ENCODE results near the gene CDH4.

CDH4 gene

GRCh38 chr20:61521687-61522420 is 269.8 kb downstream of the CDH4 start:
- DNase-seq: no peak

DNA sequence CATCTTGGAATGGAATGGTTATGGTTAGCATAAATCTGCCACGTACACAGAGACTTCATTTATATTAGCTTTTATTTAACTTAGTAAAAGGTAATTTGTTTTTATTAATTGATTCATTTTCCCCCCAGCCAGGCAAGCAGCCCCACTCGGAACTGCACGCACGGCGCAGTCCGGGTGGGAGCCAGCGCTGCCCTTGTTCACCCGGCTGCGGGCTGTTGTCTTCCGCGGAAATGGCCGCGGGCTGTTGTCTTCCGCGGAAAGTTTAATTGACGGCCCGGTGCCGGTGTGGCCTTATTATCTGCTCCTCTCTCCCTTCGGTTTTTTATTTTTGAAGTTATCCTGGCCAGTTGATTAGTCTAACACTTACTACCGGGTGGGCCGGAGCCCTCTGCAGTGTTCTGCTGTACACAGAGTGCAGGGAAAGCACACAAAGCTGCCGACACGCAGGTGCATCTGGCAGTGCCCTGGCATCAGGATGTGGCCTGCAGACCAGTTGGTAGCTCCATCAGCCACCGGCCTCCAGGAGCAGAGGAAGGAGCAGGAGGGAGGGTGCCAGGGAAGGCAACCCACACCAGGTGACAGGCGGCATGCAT is 270.5 kb downstream of the CDH4 start:
- DNase-seq: no peak

DNA sequence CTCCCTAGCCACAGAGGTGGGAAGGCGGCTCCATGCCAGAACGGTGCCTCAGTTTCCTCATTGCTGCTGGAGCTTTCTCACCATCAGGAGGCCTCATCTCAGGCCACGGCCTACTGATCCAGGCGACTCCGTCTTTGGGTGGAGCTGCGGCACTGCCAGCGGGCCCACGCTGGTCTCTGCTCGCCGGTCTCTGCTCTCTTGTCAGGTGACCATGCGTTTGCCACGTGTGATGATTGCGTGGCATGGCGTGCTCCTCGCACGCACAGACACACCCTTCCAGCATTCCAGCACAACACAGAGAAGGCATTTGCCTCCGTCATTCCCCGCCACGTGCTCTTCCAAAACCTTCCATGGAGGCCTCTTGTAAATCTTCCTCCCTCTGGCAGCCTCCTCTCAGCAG is 271.1 kb downstream of the CDH4 start:
- no peak for DNase-seq

DNA sequence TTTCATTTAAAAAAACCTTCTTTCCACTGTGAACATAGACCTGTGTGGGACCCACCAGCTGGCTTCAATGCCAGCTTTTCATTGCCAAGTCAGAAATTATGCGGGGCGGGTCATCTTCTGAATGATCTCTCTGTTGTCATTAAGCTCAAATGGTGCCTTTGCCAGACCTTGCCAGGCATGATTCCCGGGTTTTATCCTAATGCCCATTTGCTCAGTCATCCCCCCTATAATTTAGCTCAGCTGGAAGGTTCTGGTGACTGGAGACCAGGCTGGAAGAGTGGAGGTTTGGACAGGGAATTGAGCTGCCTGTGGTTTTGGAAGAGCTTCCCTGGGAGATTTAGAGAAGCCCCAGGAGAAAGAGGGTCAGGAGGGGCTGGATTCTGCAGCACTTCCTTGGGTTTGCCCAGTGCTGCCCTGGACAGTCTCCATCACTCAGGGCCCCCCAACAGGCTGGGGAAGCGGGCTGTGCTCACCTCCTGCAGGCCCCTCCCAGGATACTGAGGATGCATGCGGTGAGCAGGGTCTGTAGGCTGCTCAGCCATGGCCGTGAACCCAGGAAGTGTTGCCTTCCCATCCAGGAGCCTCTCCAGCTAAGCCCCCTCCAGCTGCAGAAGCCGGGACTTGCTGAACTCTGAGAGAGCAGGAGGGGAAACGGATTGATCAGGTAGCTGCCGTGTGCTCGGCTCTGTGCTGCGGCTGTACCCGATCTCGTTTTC is 273.0 kb downstream of the CDH4 start:
- DNase-seq: no peak

- no peak for DNase-seq
These were observed 273.8 kb downstream of the CDH4 start for GRCh38 chr20:61525781-61526431.

DNA sequence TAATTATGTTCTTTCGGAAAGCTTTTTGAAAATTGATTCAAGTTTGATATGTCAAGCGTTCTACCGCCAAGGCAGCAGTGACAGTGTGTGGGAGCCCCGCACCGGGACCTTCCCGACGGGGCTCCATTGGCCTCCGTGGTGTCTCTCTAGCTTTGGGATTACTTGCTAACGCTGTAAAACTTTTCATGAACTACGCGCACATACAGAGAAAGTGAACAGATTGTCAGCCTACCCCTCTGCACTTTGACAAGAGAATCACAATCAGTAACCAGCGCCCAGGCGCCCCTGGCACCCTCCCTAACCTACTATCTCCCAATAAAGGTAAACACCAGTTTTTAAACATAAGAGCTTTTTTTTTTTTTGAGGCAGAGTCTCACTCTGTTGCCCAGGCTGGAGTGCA is 274.8 kb downstream of the CDH4 start:
- no peak for DNase-seq

DNA sequence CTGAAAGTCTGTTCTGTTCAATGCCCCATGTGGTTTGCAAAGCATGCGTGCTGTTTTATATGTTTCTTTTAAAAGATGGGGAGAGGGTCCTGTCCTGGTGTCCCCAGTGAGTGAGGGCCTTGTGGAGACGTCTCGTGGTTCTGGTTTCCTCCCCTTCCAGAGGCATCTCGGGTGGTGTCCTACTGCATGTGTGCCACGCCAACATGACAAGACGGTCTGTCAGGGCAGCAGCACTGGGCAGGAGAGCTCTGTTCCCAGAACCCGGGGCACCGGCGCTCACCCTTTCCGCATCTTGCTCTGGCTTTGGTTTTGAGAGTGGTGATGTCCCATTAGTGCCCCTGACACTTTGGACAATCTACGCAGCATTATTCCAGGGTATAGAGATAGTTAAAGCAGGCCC is 275.6 kb downstream of the CDH4 start:
- DNase-seq: no peak

GRCh38 chr20:61528591-61528990 is 276.5 kb downstream of the CDH4 start:
- DNase-seq: no peak

DNA sequence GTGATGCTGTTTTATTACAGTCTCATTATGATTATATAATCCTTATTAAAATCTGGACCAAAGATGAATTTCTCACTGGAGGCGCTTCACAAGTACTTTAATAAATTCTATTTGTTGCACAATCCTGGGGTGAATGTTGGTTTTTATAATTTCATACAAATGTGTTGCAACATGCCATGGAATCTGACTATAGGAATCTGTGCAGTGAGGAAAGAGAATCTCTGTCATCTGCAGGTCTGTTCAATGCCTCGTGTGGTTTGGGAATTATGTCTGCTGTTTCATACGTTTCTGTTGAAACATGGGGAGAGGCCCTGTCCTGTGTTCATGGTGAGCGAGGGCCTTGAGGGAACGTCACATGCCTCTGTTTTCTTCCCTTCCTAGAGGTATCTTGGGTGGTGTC is 277.3 kb downstream of the CDH4 start:
- DNase-seq: no peak

- no peak for DNase-seq
These were observed 279.7 kb downstream of the CDH4 start for GRCh38 chr20:61531553-61532345.

DNA sequence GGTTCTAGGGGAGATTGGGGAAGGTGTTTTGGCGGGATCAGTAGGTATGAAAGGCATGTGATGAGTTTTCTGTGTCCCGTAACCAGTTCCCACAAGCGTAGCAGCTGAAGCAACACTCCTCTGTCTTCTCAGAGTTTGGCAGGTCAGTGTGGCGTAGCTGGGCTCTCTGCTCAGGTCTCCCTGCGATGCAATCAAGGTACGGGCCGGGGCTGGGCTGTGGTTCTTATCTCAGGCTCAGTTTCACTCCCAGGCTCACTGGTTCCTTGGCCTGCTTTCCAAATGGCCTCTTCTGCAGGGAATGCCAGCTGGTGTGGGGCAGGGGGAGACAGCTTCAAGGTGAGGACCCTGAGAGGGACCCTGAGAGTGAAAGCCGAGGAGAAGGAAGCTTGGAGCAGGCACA is 280.7 kb downstream of the CDH4 start:
- DNase-seq: no peak

- no peak for DNase-seq
These were observed 281.2 kb downstream of the CDH4 start for GRCh38 chr20:61533231-61533631.

- DNase-seq: no peak
These were observed 282.3 kb downstream of the CDH4 start for GRCh38 chr20:61534346-61534745.

DNA sequence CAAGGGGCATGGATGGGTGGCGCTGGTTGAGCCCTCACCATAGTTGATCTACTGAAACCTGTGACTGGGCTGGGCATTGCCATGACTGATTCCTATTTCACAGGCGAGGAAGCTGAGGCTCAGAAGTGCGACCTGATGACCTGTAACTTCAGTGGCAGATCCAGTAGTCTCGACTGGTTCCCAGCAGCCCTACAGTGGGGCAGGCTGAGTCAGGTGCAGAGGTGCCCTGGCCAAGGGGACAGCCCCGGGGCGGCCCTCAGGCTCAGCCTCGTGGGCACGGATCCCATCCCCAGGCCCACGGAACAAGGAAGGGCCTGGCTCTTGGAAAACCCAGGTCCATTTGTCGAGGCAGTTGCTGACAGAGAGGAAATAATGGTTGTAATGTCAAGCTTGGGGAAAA is 283.0 kb downstream of the CDH4 start:
- no peak for DNase-seq

- DNase-seq: no peak
These were observed 283.5 kb downstream of the CDH4 start for GRCh38 chr20:61535536-61535935.

DNA sequence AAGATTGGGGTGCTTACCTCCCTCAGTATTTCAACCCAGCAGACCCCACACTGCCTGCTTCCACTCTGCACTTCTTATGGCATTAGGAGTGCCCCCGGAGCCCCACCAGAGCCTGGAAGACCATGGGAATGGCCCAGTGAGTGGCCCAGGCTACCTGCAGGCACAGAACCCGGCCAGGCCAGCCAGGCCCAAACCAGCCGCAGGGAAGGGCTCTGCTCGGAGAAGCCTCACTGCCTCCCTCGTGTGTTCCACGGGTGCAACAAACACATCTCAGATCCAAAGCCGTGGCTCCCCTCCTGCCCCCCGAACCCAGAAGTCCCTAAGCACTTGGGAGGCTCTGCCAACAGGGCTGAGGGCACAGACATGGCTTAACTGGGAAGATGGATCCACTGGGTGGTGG is 283.9 kb downstream of the CDH4 start:
- DNase-seq: no peak

DNA sequence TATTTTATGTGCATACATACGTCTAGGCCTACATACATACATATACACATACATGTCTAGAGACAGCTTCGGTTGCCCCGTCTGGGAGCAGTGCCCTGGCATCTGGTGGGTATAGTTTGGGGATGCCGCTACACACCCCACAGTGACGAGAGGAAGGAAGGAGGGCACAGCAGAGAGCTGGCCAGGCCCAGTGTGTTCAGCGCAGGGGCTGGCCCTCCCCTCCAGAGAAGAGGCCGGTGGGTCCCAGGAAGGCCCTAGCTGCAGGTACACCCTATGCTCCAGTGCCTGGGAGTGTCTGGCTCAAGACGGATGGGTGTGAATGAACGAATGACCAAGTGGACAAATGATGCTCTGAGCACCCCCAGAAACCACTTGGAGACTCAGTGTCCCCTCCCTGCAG is 284.6 kb downstream of the CDH4 start:
- DNase-seq: no peak

DNA sequence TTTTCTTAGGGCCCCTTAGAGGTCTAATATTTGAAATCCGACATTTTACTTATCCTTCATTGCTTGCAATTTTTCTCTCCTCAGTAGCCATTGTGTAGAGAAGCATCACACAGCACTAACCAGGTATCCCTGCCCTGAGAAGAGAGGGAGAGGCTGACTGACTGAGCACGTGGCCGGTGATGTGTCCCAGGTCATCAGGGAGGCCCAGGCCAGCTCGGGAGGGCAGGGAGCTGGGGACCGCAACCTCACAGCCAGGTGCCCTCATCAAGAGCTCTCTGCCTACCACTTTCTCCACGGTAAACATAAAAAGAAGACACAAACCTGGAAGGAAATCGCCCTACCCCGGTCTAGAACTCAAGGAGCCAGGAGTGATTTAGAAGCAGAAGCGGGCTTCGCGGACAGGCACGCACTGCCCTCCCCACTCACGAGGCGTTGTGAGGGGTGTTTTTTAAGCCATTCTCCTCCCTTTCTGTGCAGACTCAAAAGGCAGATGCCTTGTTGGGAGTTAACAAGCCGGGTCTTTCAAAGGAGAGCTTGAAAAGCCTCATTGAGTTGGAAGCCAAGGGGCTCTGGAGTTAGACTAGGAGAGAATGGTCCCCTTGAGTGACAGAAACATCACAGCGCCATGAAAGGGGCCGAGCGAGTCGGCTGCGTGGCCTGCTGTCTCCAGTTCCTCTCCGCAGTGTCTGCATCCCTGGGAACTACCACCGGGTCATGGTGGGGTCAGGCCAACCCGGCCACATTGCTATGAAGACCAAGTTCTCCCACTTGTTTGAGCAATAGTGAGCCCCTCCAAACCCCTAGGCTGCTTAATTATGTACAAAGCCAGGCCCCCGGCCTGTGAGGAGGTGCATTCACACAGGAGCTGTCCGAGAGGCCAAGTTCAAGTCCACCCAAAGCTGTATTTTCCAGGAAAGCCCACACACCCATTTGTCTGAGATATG is 285.4 kb downstream of the CDH4 start:
- no peak for DNase-seq

GRCh38 chr20:61538183-61538942 is 286.3 kb downstream of the CDH4 start:
- DNase-seq: no peak

- no peak for DNase-seq
These were observed 286.8 kb downstream of the CDH4 start for GRCh38 chr20:61538943-61539265.

GRCh38 chr20:61539706-61540360 is 287.8 kb downstream of the CDH4 start:
- DNase-seq: no peak
